Esophagus squamous epithelium (tissue), 5 donors: ENCODE results near the gene ETS1. TPM values are rescaled to one million over a fixed set of nuclear protein-coding genes. Genes with fewer than 3 reads are reported as not detected.

Experiments used
- DNase-seq: peaks from one replicate; lab custom pipeline; 2025; lab: John Stamatoyannopoulos, UW
- H3K27ac ChIP-seq, 4 donors: fragments of 200-600 bp; sonication (generic); one replicate each; pipeline ENCODE4 v1.5.1; 2016 to 2019; ENCODE audit warnings: mild to moderate bottlenecking in 1 of 4
- H3K27me3 ChIP-seq, 4 donors: fragments of 200-600 bp; sonication (generic); 1 replicate in 3 of 4; 2 replicates in 1 of 4; pipeline versions ENCODE4 v1.5.1 to v1.6.0; 2017 to 2021; ENCODE audit warnings: antibody characterized with exemption in 1 of 4
- H3K36me3 ChIP-seq, 3 donors: fragments of 200-600 bp; sonication (generic); one replicate each; pipeline ENCODE4 v1.5.1; 2016 to 2019
- H3K4me1 ChIP-seq, 3 donors: fragments of 200-600 bp; sonication (generic); one replicate each; pipeline ENCODE4 v1.5.1; 2017 to 2019
- H3K4me3 ChIP-seq, 4 donors: fragments of 200-600 bp; sonication (generic); 1 replicate in 3 of 4; 2 replicates in 1 of 4; pipeline ENCODE4 v1.5.1; 2016 to 2019; ENCODE audit warnings: mild to moderate bottlenecking in 2 of 4, moderate library complexity in 1 of 4
- H3K9me3 ChIP-seq, 3 donors: fragments of 200-600 bp; sonication (generic); one replicate each; pipeline ENCODE4 v1.5.1; 2016 to 2019
- CTCF ChIP-seq, 6 experiments: fragments of 450-650 bp in 4 of 6; fragments of 200-600 bp in 2 of 6; sonication (generic) in 2 of 6; IDR thresholded peaks; one replicate each; pipeline ENCODE4 v1.5.1; 2016 to 2019; ENCODE audit warnings: antibody characterized with exemption in 6 of 6, mild to moderate bottlenecking in 4 of 6, moderate library complexity in 4 of 6
- POLR2A ChIP-seq, 4 donors: fragments of 450-650 bp; IDR thresholded peaks; one replicate each; pipeline ENCODE4 v1.6.1; 2017; ENCODE audit warnings: antibody characterized with exemption in 4 of 4, mild to moderate bottlenecking in 4 of 4, moderate library complexity in 3 of 4
- WGBS, 2 donors: methylation state at CpG; one replicate each; pipeline ENCODE4 v1.1.5; 2018; 5-methylcytosine and 5-hydroxymethylcytosine counted together
- intact Hi-C: fragments of 100-400 bp; cut with DNase I; formaldehyde crosslinking; loops from one replicate; pipeline ENCODE4 v1.15.0; 2022
- total RNA-seq, 4 donors: library from RNA; depleted of rRNA; stranded (reverse); fragments of >200 nt; gene quantifications; one replicate each; pipeline ENCODE4 v1.1.0, GENCODE V29; 2016
- donor health status: DM: yes; HTN: yes; CAD: no.

The ETS1 gene
- total RNA-seq, 4 donors from 2014 or later: 3.4 to 37.0 (median 16.4) TPM

DNA sequence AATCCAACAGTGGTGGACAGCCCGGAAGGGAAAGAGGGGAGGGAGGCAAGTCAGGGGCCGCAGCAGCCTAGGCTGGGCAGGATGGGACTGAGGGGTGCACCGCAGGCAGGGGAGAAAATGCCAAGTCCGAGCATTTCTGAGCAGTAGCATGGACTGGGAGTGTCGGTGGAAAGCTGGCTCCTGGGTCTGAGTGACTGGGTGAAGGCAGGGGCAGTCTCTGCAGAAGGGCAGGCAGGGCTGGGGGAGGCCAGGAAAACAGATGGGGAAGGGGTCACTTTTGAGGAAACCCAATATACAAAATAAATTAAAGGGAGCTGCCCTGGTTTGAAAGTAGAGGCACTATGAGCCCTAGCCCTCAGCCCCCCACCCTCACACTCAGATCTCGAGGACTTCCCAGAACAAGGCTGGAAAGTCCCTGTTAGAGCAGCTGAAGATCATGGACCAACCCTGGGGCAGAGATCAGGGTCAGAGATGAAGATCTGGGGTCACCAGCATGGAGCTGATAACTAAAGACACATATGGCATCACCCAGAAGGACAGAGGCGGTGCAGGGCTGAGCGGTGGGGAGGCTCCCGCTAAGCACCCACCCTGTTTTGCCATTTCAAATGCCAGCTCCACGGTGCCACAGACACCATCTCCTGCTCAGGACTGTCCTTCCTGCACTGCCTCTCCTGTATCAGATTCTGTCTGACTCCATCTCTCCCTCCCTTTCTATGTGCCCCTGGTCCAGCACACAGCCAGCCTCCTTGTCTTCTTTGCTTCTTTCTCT, 32.4 kb upstream of the ETS1 start:
- no peak for TF ChIP-seq CTCF (IDR thresholded peaks at IDR 0.05)
- TF ChIP-seq POLR2A (IDR thresholded peaks at IDR 0.05): no peak
- Histone ChIP-seq H3K4me1 (peaks cover 0 to 11% (median 0%) of the 10 kb centered on the region in 3 donors), H3K27me3 (no peaks in the 10 kb centered on the region), H3K9me3 (no peaks in the 10 kb centered on the region), H3K27ac (no peak overlapping the region), H3K4me3 (no peak overlapping the region), H3K36me3 (no peaks in the 10 kb centered on the region)
- intact Hi-C loops: no loop called here
- no peak for DNase-seq
- 70 to 81% methylated on average over 10 of the region's 10 CpGs for WGBS, 2 donors

GRCh38 chr11:128619007-128619406, 31.6 kb upstream of the ETS1 start:
- Histone ChIP-seq H3K4me3 (no peak overlapping the region), H3K4me1 (peaks cover 0 to 8% (median 0%) of the 10 kb centered on the region in 3 donors), H3K9me3 (no peaks in the 10 kb centered on the region), H3K36me3 (no peaks in the 10 kb centered on the region), H3K27ac (no peak overlapping the region), H3K27me3 (no peaks in the 10 kb centered on the region)
- intact Hi-C loops: no loop called here
- TF ChIP-seq POLR2A (IDR thresholded peaks at IDR 0.05) (no peak), CTCF (IDR thresholded peaks at IDR 0.05) (no peak)
- DNase-seq: no peak
- 86 to 93% methylated on average over 5 of the region's 5 CpGs for WGBS, 2 donors

- WGBS, 2 donors: 89 to 93% methylated on average over 7 of the region's 7 CpGs
- no peak for TF ChIP-seq POLR2A (IDR thresholded peaks at IDR 0.05)
- no peak for TF ChIP-seq CTCF (IDR thresholded peaks at IDR 0.05)
- Histone ChIP-seq H3K4me3 (no peak overlapping the region), H3K27me3 (no peaks in the 10 kb centered on the region), H3K36me3 (no peaks in the 10 kb centered on the region), H3K9me3 (no peaks in the 10 kb centered on the region), H3K27ac (no peak overlapping the region), H3K4me1 (peaks cover 0 to 5% (median 0%) of the 10 kb centered on the region in 3 donors)
- no peak for DNase-seq
- intact Hi-C loops: no loop called here
These were observed 31.2 kb upstream of the ETS1 start for GRCh38 chr11:128618603-128619002.

DNA sequence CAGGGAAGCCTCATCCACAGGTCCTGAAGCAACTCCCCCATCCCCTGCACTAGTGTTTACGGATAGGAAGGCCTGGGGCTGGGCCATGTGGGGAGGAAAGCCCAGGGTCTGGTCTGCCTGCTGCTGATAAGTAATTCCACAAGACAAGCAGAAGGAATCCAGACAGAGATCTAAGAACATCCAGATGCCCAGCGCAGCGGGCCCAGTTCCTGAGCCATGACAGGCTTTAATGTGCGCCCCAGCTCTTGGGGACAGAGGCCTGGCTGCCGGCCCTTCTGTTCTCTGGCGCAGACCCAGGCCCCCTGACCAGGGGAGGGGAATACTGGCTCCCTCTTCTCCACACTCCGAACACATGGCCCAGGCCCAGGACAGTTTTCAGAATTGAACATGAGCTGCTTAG, 28.8 kb upstream of the ETS1 start:
- intact Hi-C loops: no loop called here
- H3K36me3 ChIP-seq: no peaks in the 10 kb centered on the region
- no peaks in the 10 kb centered on the region for H3K27me3 ChIP-seq
- WGBS, 2 donors: 69 to 76% methylated on average over 5 to 6 of the region's 7 CpGs
- H3K27ac ChIP-seq: no peak overlapping the region
- no peak for TF ChIP-seq POLR2A (IDR thresholded peaks at IDR 0.05)
- TF ChIP-seq CTCF (IDR thresholded peaks at IDR 0.05): no peak
- H3K4me1 ChIP-seq: peaks cover 0 to 8% (median 0%) of the 10 kb centered on the region in 3 donors
- H3K9me3 ChIP-seq: no peaks in the 10 kb centered on the region
- no peak overlapping the region for H3K4me3 ChIP-seq
- no peak for DNase-seq

GRCh38 chr11:128615612-128616011, 28.3 kb upstream of the ETS1 start:
- Histone ChIP-seq H3K4me1 (peaks cover 0 to 14% (median 0%) of the 10 kb centered on the region in 3 donors), H3K36me3 (no peaks in the 10 kb centered on the region), H3K27ac (no peak overlapping the region), H3K9me3 (no peaks in the 10 kb centered on the region), H3K4me3 (no peak overlapping the region), H3K27me3 (no peaks in the 10 kb centered on the region)
- intact Hi-C loops: no loop called here
- DNase-seq: no peak
- 92 to 93% methylated on average over 7 of the region's 7 CpGs for WGBS, 2 donors
- TF ChIP-seq CTCF (IDR thresholded peaks at IDR 0.05) (no peak), POLR2A (IDR thresholded peaks at IDR 0.05) (no peak)
